Activated B cell treated with CpG ODN at 0.5 μM for 24 hours (primary cell): ENCODE measurements around the gene SLC45A2. TPM values are rescaled to one million over a fixed set of nuclear protein-coding genes. Genes with fewer than 3 reads are reported as not detected.

Experiments used
- ATAC-seq: fragments of 200-7000 bp; cut with Tn5 transposase; one replicate; pipeline ENCODE4 v1.10.0; 2021; ENCODE audit warnings: low read depth, mild to moderate bottlenecking, moderate library complexity
- CTCF ChIA-PET: fragments of 350-600 bp; sonication (Branson Sonifier 250); formaldehyde crosslinking; loops from one replicate; lab custom pipeline; 2021; ENCODE audit warnings: antibody characterized with exemption; lab: Charles Lee
- POLR2A ChIA-PET: fragments of 350-600 bp; sonication (Branson Sonifier 250); formaldehyde crosslinking; loops from one replicate; lab custom pipeline; 2021; ENCODE audit warnings: antibody characterized with exemption; lab: Charles Lee
- DNase-seq: peaks from one replicate; pipeline ENCODE4 v3.0.0; 2022
- H3K27ac Mint-ChIP-seq: one replicate; pipeline ENCODE4 v1.8.0; 2020; ENCODE audit warnings: mixed read lengths
- H3K27me3 Mint-ChIP-seq: one replicate; pipeline ENCODE4 v1.8.0; 2021; ENCODE audit warnings: mixed read lengths
- H3K36me3 Mint-ChIP-seq: one replicate; pipeline ENCODE4 v1.8.0; 2021; ENCODE audit warnings: low read depth, mixed read lengths
- H3K4me1 Mint-ChIP-seq: one replicate; pipeline ENCODE4 v1.8.0; 2021; ENCODE audit warnings: mixed read lengths
- H3K4me3 Mint-ChIP-seq: one replicate; pipeline ENCODE4 v1.8.0; 2020; ENCODE audit warnings: mild to moderate bottlenecking, mixed read lengths
- H3K9me3 Mint-ChIP-seq: one replicate; pipeline ENCODE4 v1.8.0; 2020; ENCODE audit warnings: mixed read lengths
- CTCF ChIP-seq: fragments of 200-600 bp; IDR thresholded peaks from one replicate; pipeline ENCODE4 v1.8.0; 2022; ENCODE audit warnings: antibody characterized with exemption, mild to moderate bottlenecking
- intact Hi-C: fragments of 100-400 bp; cut with micrococcal nuclease; formaldehyde crosslinking; loops from one replicate; pipeline ENCODE4 v1.15.1; 2024
- total RNA-seq: library from RNA; stranded (reverse); gene quantifications from 2 replicates; pipeline ENCODE4 v1.2.3, GENCODE V29; 2022

The SLC45A2 gene
- total RNA-seq, 1 donor from 2014 or later = not detected

GRCh38 chr5:34028349-34028748, 43.9 kb upstream of the SLC45A2 start:
- intact Hi-C loops = no loop called here

GRCh38 chr5:34026089-34026761, 41.7 kb upstream of the SLC45A2 start:
- intact Hi-C loops = no loop called here
- H3K4me3 Mint-ChIP-seq = no peak overlapping the region
- ChIA-PET CTCF (no interaction called here), POLR2A (no interaction called here)
- no peak overlapping the region for H3K27ac Mint-ChIP-seq
- peaks cover 60% of the 10 kb centered on the region for H3K36me3 Mint-ChIP-seq
- DNase-seq = no peak
- no peaks in the 10 kb centered on the region for H3K27me3 Mint-ChIP-seq
- no peak for TF ChIP-seq CTCF
- H3K4me1 Mint-ChIP-seq = no peaks in the 10 kb centered on the region
- H3K9me3 Mint-ChIP-seq = no peaks in the 10 kb centered on the region
- no peak for ATAC-seq

More at GRCh38 chr5:34028349-34028748, 43.9 kb upstream of the SLC45A2 start:
- ATAC-seq = no peak
- H3K9me3 Mint-ChIP-seq = no peaks in the 10 kb centered on the region
- H3K36me3 Mint-ChIP-seq = peaks cover 57% of the 10 kb centered on the region
- CTCF ChIA-PET = interaction anchor here (1.1 kb wide), 1 partner anchor 31 kb away, joined by 3 read pairs; no protein-coding TSS in a partner anchor
- no peak overlapping the region for H3K27ac Mint-ChIP-seq
- no peaks in the 10 kb centered on the region for H3K4me1 Mint-ChIP-seq
- POLR2A ChIA-PET = no interaction called here
- no peak for DNase-seq
- H3K4me3 Mint-ChIP-seq = no peak overlapping the region
- no peak for TF ChIP-seq CTCF
- no peaks in the 10 kb centered on the region for H3K27me3 Mint-ChIP-seq

- ChIA-PET CTCF (interaction anchor here (1.1 kb wide), 1 partner anchor 25 kb away, joined by 3 read pairs; no protein-coding TSS in a partner anchor), POLR2A (no interaction called here)
- DNase-seq = no peak
- no peak for TF ChIP-seq CTCF
- no peak for ATAC-seq
- Mint-ChIP-seq H3K36me3 (peaks cover 55% of the 10 kb centered on the region), H3K4me3 (no peak overlapping the region), H3K27ac (no peak overlapping the region), H3K4me1 (no peaks in the 10 kb centered on the region), H3K27me3 (no peaks in the 10 kb centered on the region), H3K9me3 (no peaks in the 10 kb centered on the region)
- intact Hi-C loops = no loop called here
These were observed 37.7 kb upstream of the SLC45A2 start for GRCh38 chr5:34022121-34022705.

GRCh38 chr5:34021334-34021733, 36.8 kb upstream of the SLC45A2 start:
- no peak for ATAC-seq
- H3K27ac Mint-ChIP-seq = no peak overlapping the region
- no peak overlapping the region for H3K4me3 Mint-ChIP-seq
- ChIA-PET CTCF (no interaction called here), POLR2A (no interaction called here)
- H3K36me3 Mint-ChIP-seq = peaks cover 51% of the 10 kb centered on the region
- intact Hi-C loops = no loop called here
- H3K9me3 Mint-ChIP-seq = no peaks in the 10 kb centered on the region
- H3K27me3 Mint-ChIP-seq = no peaks in the 10 kb centered on the region
- no peak for DNase-seq
- no peaks in the 10 kb centered on the region for H3K4me1 Mint-ChIP-seq
- TF ChIP-seq CTCF = no peak

GRCh38 chr5:34020726-34021125, 36.2 kb upstream of the SLC45A2 start:
- H3K27ac Mint-ChIP-seq = no peak overlapping the region
- POLR2A ChIA-PET = no interaction called here
- no peaks in the 10 kb centered on the region for H3K27me3 Mint-ChIP-seq
- intact Hi-C loops = no loop called here
- no peak overlapping the region for H3K4me3 Mint-ChIP-seq
- DNase-seq (no peak), ATAC-seq (no peak)
- TF ChIP-seq CTCF = no peak
- CTCF ChIA-PET = no interaction called here
- H3K9me3 Mint-ChIP-seq = no peaks in the 10 kb centered on the region
- no peaks in the 10 kb centered on the region for H3K4me1 Mint-ChIP-seq
- H3K36me3 Mint-ChIP-seq = peaks cover 46% of the 10 kb centered on the region
